Activated CD4-positive, alpha-beta T cell treated with anti-CD3 and anti-CD28 coated beads, Interleukin-2, amount 50 U/mL, for 4 hours (primary cell): Measurements from ENCODE around the gene FKBP14.
"Not testable (repeated sequence)": the region's sequence is repeated elsewhere in the genome, so short reads cannot be mapped to it uniquely, and the experiment has no call there.

Source experiments
- DNase-seq, 2 experiments: peaks; one replicate each; pipeline ENCODE4 v3.0.0-alpha.2; 2020

FKBP14 gene

GRCh38 chr7:29989257-29989995, 37.1 kb downstream of the FKBP14 start, which contains the start of gene SCRN1:
Gene SCRN1, minus strand, starts transcription at chr7:29989801. Its CDS starts 20,734 bp downstream, at chr7:29969067.
- DNase-seq: peak in 1 of 2 experiments; percentile 3

GRCh38 chr7:29988424-29989256, 37.9 kb downstream of the FKBP14 start:
- DNase-seq: peak in 1 of 2 experiments; percentile 3

- DNase-seq: no peak
These were observed 38.6 kb downstream of the FKBP14 start for GRCh38 chr7:29987811-29988317.

GRCh38 chr7:29987083-29987482, 39.4 kb downstream of the FKBP14 start:
- DNase-seq: no peak

- no peak for DNase-seq
These were observed 46.4 kb downstream of the FKBP14 start for GRCh38 chr7:29980151-29980550.

GRCh38 chr7:29977886-29978651, 48.4 kb downstream of the FKBP14 start:
- no peak for DNase-seq

GRCh38 chr7:29976673-29977415, 49.7 kb downstream of the FKBP14 start:
- DNase-seq: no peak

- no peak for DNase-seq
These were observed 50.2 kb downstream of the FKBP14 start for GRCh38 chr7:29976266-29976665.

GRCh38 chr7:29975561-29975960, 50.9 kb downstream of the FKBP14 start:
- DNase-seq: no peak

GRCh38 chr7:29974286-29974685, 52.2 kb downstream of the FKBP14 start:
- no peak for DNase-seq

- no peak for DNase-seq
These were observed 54.2 kb downstream of the FKBP14 start for GRCh38 chr7:29972315-29972669.

GRCh38 chr7:29971566-29972314, 54.8 kb downstream of the FKBP14 start:
- no peak for DNase-seq

GRCh38 chr7:29970158-29970557, 56.3 kb downstream of the FKBP14 start:
- DNase-seq: no peak

GRCh38 chr7:29969738-29970137, 56.8 kb downstream of the FKBP14 start:
- no peak for DNase-seq

GRCh38 chr7:29968683-29969395, 57.7 kb downstream of the FKBP14 start:
- DNase-seq: no peak

GRCh38 chr7:29965030-29965429, 61.5 kb downstream of the FKBP14 start:
- DNase-seq: no peak

GRCh38 chr7:29962035-29962434, 64.5 kb downstream of the FKBP14 start:
- DNase-seq: no peak

- DNase-seq: not testable (repeated sequence)
These were observed 64.9 kb downstream of the FKBP14 start for GRCh38 chr7:29961611-29962010.
